Loucy (cell line): ENCODE data around the gene PTPN2.

ENCODE experiments used
- H2AFZ ChIP-seq: fragments of 200-600 bp; sonication (generic); 2 replicates; pipeline ENCODE4 v1.6.0; 2016; ENCODE audit warnings: antibody characterized with exemption, mild to moderate bottlenecking, low read length, moderate library complexity
- H3F3A ChIP-seq: fragments of 200-600 bp; 2 replicates; pipeline ENCODE4 v1.6.0; 2016; ENCODE audit warnings: antibody characterized with exemption, low read depth, mild to moderate bottlenecking
- H3K27me3 ChIP-seq: fragments of 200-600 bp; sonication (generic); 2 replicates; pipeline ENCODE4 v1.6.1; 2014; ENCODE audit warnings: low read length, mild to moderate bottlenecking; ENCODE audit not compliant: insufficient read depth, poor library complexity, severe bottlenecking
- H3K36me3 ChIP-seq: fragments of 200-600 bp; sonication (generic); 2 replicates; pipeline ENCODE4 v1.6.1; 2016; ENCODE audit warnings: low read length; ENCODE audit not compliant: insufficient read depth
- H3K4me1 ChIP-seq: fragments of 200-600 bp; sonication (generic); 2 replicates; pipeline ENCODE4 v1.5.1; 2014; ENCODE audit warnings: low read length, mild to moderate bottlenecking; ENCODE audit not compliant: insufficient read depth, poor library complexity, severe bottlenecking
- H3K4me2 ChIP-seq: fragments of 200-600 bp; sonication (generic); 2 replicates; pipeline ENCODE4 v1.6.0; 2014; ENCODE audit warnings: antibody characterized with exemption, low read length, low read depth, mild to moderate bottlenecking; ENCODE audit not compliant: poor library complexity, severe bottlenecking
- H3K4me3 ChIP-seq: fragments of 200-600 bp; sonication (generic); 2 replicates; pipeline ENCODE4 v1.5.1; 2014; ENCODE audit warnings: low read length, mild to moderate bottlenecking, mixed read lengths; ENCODE audit not compliant: poor library complexity, severe bottlenecking
- H3K79me2 ChIP-seq: fragments of 200-600 bp; sonication (generic); 2 replicates; pipeline ENCODE4 v1.6.1; 2014; ENCODE audit warnings: low read length; ENCODE audit not compliant: insufficient read depth
- H3K9ac ChIP-seq: fragments of 200-600 bp; sonication (generic); 2 replicates; pipeline ENCODE4 v1.6.0; 2014; ENCODE audit warnings: mild to moderate bottlenecking, low read depth, low read length, moderate library complexity; ENCODE audit not compliant: poor library complexity, severe bottlenecking
- H3K9me2 ChIP-seq: fragments of 200-600 bp; sonication (generic); replicated peaks from 2 replicates; pipeline ENCODE4 v1.6.1; 2016; ENCODE audit warnings: low read depth, low read length, mixed read lengths
- H3K9me3 ChIP-seq: fragments of 200-600 bp; sonication (generic); 2 replicates; pipeline ENCODE4 v1.6.1; 2014; ENCODE audit warnings: mild to moderate bottlenecking, antibody characterized with exemption, low read length, low read depth; ENCODE audit not compliant: insufficient read depth
- H4K20me1 ChIP-seq: fragments of 200-600 bp; sonication (generic); 2 replicates; pipeline ENCODE4 v1.6.0; 2014; ENCODE audit warnings: antibody characterized with exemption, low read length, mild to moderate bottlenecking; ENCODE audit not compliant: insufficient read depth, poor library complexity, severe bottlenecking
- EZH2phosphoT487 ChIP-seq: fragments of 200-600 bp; IDR thresholded peaks from 2 replicates; pipeline ENCODE4 v1.6.1; 2018; ENCODE audit warnings: antibody characterized with exemption, mild to moderate bottlenecking, moderate library complexity, borderline replicate concordance
- TF ChIP-seq, protein P1 (sequence below): fragments of 200-600 bp; sonication (generic); conservative IDR thresholded peaks from 2 replicates; pipeline ENCODE4 v1.5.1; 2014; ENCODE audit warnings: mild to moderate bottlenecking, antibody characterized with exemption, low read length

PTPN2 gene

DNA sequence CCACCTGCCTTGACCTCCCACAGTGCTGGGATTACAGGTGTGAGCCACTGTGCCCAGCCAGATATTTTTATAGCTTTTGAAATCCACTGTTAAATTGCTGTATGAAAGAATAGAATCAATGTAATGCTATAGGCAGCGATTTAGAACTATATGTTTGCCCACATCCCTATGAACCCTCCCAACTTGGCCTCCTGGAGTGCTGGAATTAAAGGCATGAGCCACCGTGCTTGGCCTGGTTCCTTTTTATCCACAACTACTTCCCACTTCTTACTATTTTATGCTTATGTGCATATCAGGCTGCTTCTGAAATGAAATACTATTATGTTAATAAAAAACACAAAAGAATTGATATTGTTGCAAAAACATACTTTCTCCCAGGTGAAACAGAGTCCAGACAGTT, 11.6 kb upstream of the PTPN2 start:
- Histone ChIP-seq H2AFZ (no peak overlapping the region), H3F3A (no peaks in the 10 kb centered on the region), H3K9ac (no peak overlapping the region), H3K79me2 (no peaks in the 10 kb centered on the region), H3K36me3 (no peaks in the 10 kb centered on the region), H3K4me2 (no peak overlapping the region), H3K9me3 (no peaks in the 10 kb centered on the region), H3K27me3 (no peaks in the 10 kb centered on the region), H4K20me1 (no peaks in the 10 kb centered on the region), H3K4me3 (no peak overlapping the region), H3K4me1 (no peaks in the 10 kb centered on the region), H3K9me2 (no peaks in the 10 kb centered on the region)
- TF ChIP-seq, protein P1, sequence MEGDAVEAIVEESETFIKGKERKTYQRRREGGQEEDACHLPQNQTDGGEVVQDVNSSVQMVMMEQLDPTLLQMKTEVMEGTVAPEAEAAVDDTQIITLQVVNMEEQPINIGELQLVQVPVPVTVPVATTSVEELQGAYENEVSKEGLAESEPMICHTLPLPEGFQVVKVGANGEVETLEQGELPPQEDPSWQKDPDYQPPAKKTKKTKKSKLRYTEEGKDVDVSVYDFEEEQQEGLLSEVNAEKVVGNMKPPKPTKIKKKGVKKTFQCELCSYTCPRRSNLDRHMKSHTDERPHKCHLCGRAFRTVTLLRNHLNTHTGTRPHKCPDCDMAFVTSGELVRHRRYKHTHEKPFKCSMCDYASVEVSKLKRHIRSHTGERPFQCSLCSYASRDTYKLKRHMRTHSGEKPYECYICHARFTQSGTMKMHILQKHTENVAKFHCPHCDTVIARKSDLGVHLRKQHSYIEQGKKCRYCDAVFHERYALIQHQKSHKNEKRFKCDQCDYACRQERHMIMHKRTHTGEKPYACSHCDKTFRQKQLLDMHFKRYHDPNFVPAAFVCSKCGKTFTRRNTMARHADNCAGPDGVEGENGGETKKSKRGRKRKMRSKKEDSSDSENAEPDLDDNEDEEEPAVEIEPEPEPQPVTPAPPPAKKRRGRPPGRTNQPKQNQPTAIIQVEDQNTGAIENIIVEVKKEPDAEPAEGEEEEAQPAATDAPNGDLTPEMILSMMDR, result no peak
- no peak for TF ChIP-seq EZH2phosphoT487

DNA sequence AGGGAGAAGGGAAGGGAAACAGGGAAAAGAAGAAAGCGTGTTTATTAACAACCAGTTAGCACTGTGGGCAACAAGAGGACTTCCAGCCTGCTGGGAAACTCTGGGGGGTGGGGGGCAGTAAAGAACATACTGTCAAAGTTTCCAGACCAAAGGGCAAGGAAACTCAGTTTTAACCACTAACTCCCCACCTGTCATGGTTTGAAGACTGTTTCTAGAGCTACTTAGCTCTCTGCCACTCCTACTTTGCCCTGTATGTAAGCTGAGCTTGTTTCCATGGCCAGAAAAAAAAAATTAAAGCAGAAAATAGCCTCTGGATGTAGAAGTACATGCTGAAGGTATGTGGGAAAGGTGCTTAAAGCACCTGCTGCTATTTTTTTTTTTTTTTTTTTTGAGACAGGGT, 11.0 kb upstream of the PTPN2 start:
- Histone ChIP-seq H3K79me2 (no peaks in the 10 kb centered on the region), H4K20me1 (no peaks in the 10 kb centered on the region), H3K36me3 (no peaks in the 10 kb centered on the region), H3K9me3 (no peaks in the 10 kb centered on the region), H3K9ac (no peak overlapping the region), H3K27me3 (no peaks in the 10 kb centered on the region), H3K4me3 (no peak overlapping the region), H2AFZ (no peak overlapping the region), H3F3A (no peaks in the 10 kb centered on the region), H3K9me2 (no peaks in the 10 kb centered on the region), H3K4me1 (no peaks in the 10 kb centered on the region), H3K4me2 (no peak overlapping the region)
- TF ChIP-seq, protein P1, result no peak
- TF ChIP-seq EZH2phosphoT487, result no peak

DNA sequence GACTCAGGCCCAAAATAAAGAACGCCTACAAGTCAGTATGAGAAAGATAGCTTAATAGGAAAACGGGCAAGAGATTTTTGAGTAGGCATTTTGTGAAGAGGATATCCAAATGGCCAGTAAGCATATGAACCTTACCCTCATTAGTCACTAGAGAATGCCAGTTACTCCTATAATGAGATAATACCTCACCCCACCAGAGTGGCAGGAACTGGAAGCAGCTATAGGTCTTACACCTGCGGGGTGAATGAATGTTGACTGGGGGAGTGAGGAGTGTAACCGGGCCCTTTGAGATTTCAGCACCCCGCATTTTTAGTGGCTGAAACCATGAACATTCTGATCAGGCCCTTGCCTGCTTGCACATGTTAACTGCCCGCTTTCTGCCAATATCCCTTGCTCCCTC, 7.5 kb upstream of the PTPN2 start:
- Histone ChIP-seq H3F3A (no peaks in the 10 kb centered on the region), H2AFZ (no peak overlapping the region), H3K9ac (no peak overlapping the region), H3K4me2 (no peak overlapping the region), H3K36me3 (no peaks in the 10 kb centered on the region), H3K79me2 (no peaks in the 10 kb centered on the region), H3K4me1 (no peaks in the 10 kb centered on the region), H3K9me3 (no peaks in the 10 kb centered on the region), H3K9me2 (no peaks in the 10 kb centered on the region), H3K27me3 (no peaks in the 10 kb centered on the region), H3K4me3 (no peak overlapping the region), H4K20me1 (no peaks in the 10 kb centered on the region)
- no peak for TF ChIP-seq EZH2phosphoT487
- TF ChIP-seq, protein P1, result no peak
